GM12878 (cell line): Measurements from ENCODE around the gene USH1C.

Source experiments
- ATF3 ChIP-seq: IDR thresholded peaks from 2 replicates; pipeline ENCODE4 v1.6.1; 2011; ENCODE audit warnings: low read depth, mild to moderate bottlenecking, low read length, moderate library complexity, borderline replicate concordance; ENCODE audit errors: extremely low read depth
- CHD2 ChIP-seq: IDR thresholded peaks from 2 replicates; pipeline ENCODE4 v1.6.1; 2011; ENCODE audit warnings: low read depth, low read length, improper control_type of control experiment, borderline replicate concordance
- CTCF ChIP-seq, 3 experiments: IDR thresholded peaks in 2 of 3; conservative IDR thresholded peaks in 1 of 3; 2 replicates each; pipeline ENCODE4 v1.5.1; 2011; ENCODE audit warnings: low read depth in 3 of 3, low read length in 3 of 3, mild to moderate bottlenecking in 3 of 3, control low read depth in 2 of 3, moderate library complexity in 2 of 3, inconsistent platforms in 1 of 3, mixed read lengths in 1 of 3; ENCODE audit not compliant: control insufficient read depth in 2 of 3, insufficient read depth in 1 of 3; ENCODE audit errors: extremely low read depth in 1 of 3
- EED ChIP-seq: sonication (generic); IDR thresholded peaks from 2 replicates; pipeline ENCODE4 v1.6.1; 2016; ENCODE audit warnings: antibody characterized with exemption, low read depth
- EGR1 ChIP-seq, 2 experiments: IDR thresholded peaks; 1 replicate in 1 of 2; 2 replicates in 1 of 2; pipeline ENCODE4 v1.6.1; 2011 to 2012; ENCODE audit warnings: low read depth in 2 of 2, low read length in 2 of 2, borderline replicate concordance in 1 of 2, mild to moderate bottlenecking in 1 of 2, moderate library complexity in 1 of 2
- NFIC ChIP-seq: IDR thresholded peaks from 2 replicates; pipeline ENCODE4 v1.6.1; 2012; ENCODE audit warnings: low read depth, mild to moderate bottlenecking, inconsistent platforms, low read length, moderate library complexity
- PAX5 ChIP-seq: IDR thresholded peaks from 2 replicates; pipeline ENCODE4 v1.6.1; 2011; ENCODE audit warnings: low read depth, low read length, borderline replicate concordance
- POLR2A ChIP-seq: IDR thresholded peaks from 2 replicates; pipeline ENCODE4 v1.6.1; 2011; ENCODE audit warnings: low read depth, mild to moderate bottlenecking, low read length
- POLR2AphosphoS5 ChIP-seq: IDR thresholded peaks from 2 replicates; pipeline ENCODE4 v1.6.1; 2011; ENCODE audit warnings: mild to moderate bottlenecking, low read length, inconsistent platforms
- TCF7 ChIP-seq: IDR thresholded peaks from 2 replicates; pipeline ENCODE4 v1.6.1; 2014; ENCODE audit warnings: antibody characterized with exemption, borderline replicate concordance

GRCh38 chr11:17519061-17519885 is 24.9 kb downstream of the USH1C start:
- TF ChIP-seq CTCF (IDR thresholded peaks at IDR 0.05 in 2 of 3, conservative IDR thresholded peaks at IDR 0.05 in 1 of 3; ENCODE audit: control insufficient read depth in 2 of 3, extremely low read depth in 1 of 3, insufficient read depth in 1 of 3, low read depth in 3 of 3, low read length in 3 of 3) (no peak), POLR2A (no peak), EGR1 (IDR thresholded peaks at IDR 0.05; ENCODE audit: borderline replicate concordance in 1 of 2, low read depth in 2 of 2, low read length in 2 of 2) (no peak), EED (no peak), NFIC (no peak), POLR2AphosphoS5 (no peak), TCF7 (no peak), ATF3 (no peak), CHD2 (no peak), PAX5 (no peak)
